Cardiac muscle cell (in vitro differentiated cells and primary cell): ENCODE data around the gene GOLT1B. TPM values are rescaled to one million over a fixed set of nuclear protein-coding genes. Genes with fewer than 3 reads are reported as not detected.

Experiments used
- DNase-seq, 2 donors: peaks; one replicate each; pipeline versions ENCODE4 v3.0.0 to v3.0.0-alpha.2; 2010 to 2017; ENCODE audit warnings: low read depth in 1 of 2, low spot score in 1 of 2
- H3K27ac ChIP-seq: fragments of 200-600 bp; sonication (generic); 2 replicates; pipeline ENCODE4 v1.5.1; 2016
- H3K27me3 ChIP-seq: fragments of 200-600 bp; sonication (generic); 2 replicates; pipeline ENCODE4 v1.6.0; 2016; ENCODE audit warnings: control low read depth
- H3K36me3 ChIP-seq: fragments of 200-600 bp; sonication (generic); 2 replicates; pipeline ENCODE4 v1.5.1; 2016; ENCODE audit warnings: control low read depth
- H3K4me1 ChIP-seq: fragments of 200-600 bp; sonication (generic); 2 replicates; pipeline ENCODE4 v1.8.1; 2017; ENCODE audit warnings: low read depth, mild to moderate bottlenecking, mixed run types
- H3K4me3 ChIP-seq: fragments of 200-600 bp; sonication (generic); 2 replicates; pipeline ENCODE4 v1.5.1; 2016; ENCODE audit warnings: mild to moderate bottlenecking
- H3K9me3 ChIP-seq: fragments of 200-600 bp; sonication (generic); 2 replicates; pipeline ENCODE4 v1.5.1; 2017; ENCODE audit warnings: low read depth, mild to moderate bottlenecking, control low read depth
- CTCF ChIP-seq: IDR thresholded peaks from 2 replicates; pipeline ENCODE4 v1.5.1; 2012; ENCODE audit warnings: low read depth, mild to moderate bottlenecking, low read length
- polyA plus RNA-seq: library from polyadenylated mRNA; unstranded; fragments of >200 nt; fragmentation: Nextera tagmentation; extraction: Ambion mirVana; gene quantifications from 2 replicates; pipeline ENCODE4 v1.2.1, GENCODE V29; 2016
- total RNA-seq: library from RNA; depleted of rRNA; stranded (reverse); fragments of >200 nt; gene quantifications from 2 replicates; pipeline ENCODE4 v1.2.3, GENCODE V29; 2016

Gene GOLT1B
- total and polyA plus RNA-seq, 2 experiments from 2014 or later: 7.9 to 18.9 TPM

GRCh38 chr12:21507849-21508248, 6.3 kb downstream of the GOLT1B start:
- Histone ChIP-seq H3K36me3 (peaks cover 3% of the 10 kb centered on the region), H3K9me3 (no peaks in the 10 kb centered on the region), H3K4me3 (no peak overlapping the region), H3K27ac (no peak overlapping the region), H3K27me3 (no peaks in the 10 kb centered on the region), H3K4me1 (no peaks in the 10 kb centered on the region)
- no peak for TF ChIP-seq CTCF
- no peak for DNase-seq

- H3K36me3 ChIP-seq: peaks cover 3% of the 10 kb centered on the region
- no peak for TF ChIP-seq CTCF
- H3K27me3 ChIP-seq: no peaks in the 10 kb centered on the region
- no peak overlapping the region for H3K27ac ChIP-seq
- no peaks in the 10 kb centered on the region for H3K4me1 ChIP-seq
- no peaks in the 10 kb centered on the region for H3K9me3 ChIP-seq
- DNase-seq: no peak
- no peak overlapping the region for H3K4me3 ChIP-seq
These were observed 8.2 kb downstream of the GOLT1B start for GRCh38 chr12:21509768-21510167.

- H3K4me3 ChIP-seq: no peak overlapping the region
- TF ChIP-seq CTCF: no peak
- no peaks in the 10 kb centered on the region for H3K4me1 ChIP-seq
- H3K36me3 ChIP-seq: peaks cover 24% of the 10 kb centered on the region
- DNase-seq: no peak
- H3K9me3 ChIP-seq: no peaks in the 10 kb centered on the region
- no peak overlapping the region for H3K27ac ChIP-seq
- H3K27me3 ChIP-seq: no peaks in the 10 kb centered on the region
These were observed 14.7 kb downstream of the GOLT1B start for GRCh38 chr12:21516281-21516680.

- DNase-seq: no peak
- H3K27me3 ChIP-seq: no peaks in the 10 kb centered on the region
- no peak overlapping the region for H3K27ac ChIP-seq
- H3K36me3 ChIP-seq: peaks cover 21% of the 10 kb centered on the region
- no peak overlapping the region for H3K4me3 ChIP-seq
- TF ChIP-seq CTCF: no peak
- H3K9me3 ChIP-seq: no peaks in the 10 kb centered on the region
- H3K4me1 ChIP-seq: no peaks in the 10 kb centered on the region
These were observed 16.9 kb downstream of the GOLT1B start for GRCh38 chr12:21518451-21518850.

- TF ChIP-seq CTCF: no peak
These were observed 20.0 kb downstream of the GOLT1B start for GRCh38 chr12:21521541-21521940.

DNA sequence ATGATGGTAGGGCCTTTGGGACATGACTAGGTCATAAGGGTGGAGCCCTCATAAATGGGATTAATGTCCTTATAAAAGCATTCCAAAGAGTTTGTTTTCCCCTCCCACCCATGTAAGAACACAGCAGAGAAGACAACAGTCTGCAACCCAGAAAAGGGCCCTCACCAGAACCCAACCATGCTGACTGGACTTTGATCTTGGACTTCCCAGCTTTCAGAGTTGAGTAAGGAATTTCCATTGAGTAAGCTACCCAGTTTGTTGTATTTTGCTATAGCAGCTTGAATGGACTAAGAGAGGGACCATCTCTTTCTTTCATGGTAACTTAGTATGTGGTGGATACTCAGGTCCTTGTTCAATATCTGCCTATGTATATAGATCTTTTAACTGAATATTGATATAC, 21.6 kb downstream of the GOLT1B start:
- H3K36me3 ChIP-seq: no peaks in the 10 kb centered on the region
- H3K4me1 ChIP-seq: peaks cover 5% of the 10 kb centered on the region
- H3K4me3 ChIP-seq: no peak overlapping the region
- no peak overlapping the region for H3K27ac ChIP-seq
- no peaks in the 10 kb centered on the region for H3K9me3 ChIP-seq
- DNase-seq: no peak
- no peak for TF ChIP-seq CTCF
- H3K27me3 ChIP-seq: peaks cover 20% of the 10 kb centered on the region

More at GRCh38 chr12:21521541-21521940, 20.0 kb downstream of the GOLT1B start:
- peaks cover 13% of the 10 kb centered on the region for H3K27me3 ChIP-seq
- no peaks in the 10 kb centered on the region for H3K9me3 ChIP-seq
- no peaks in the 10 kb centered on the region for H3K4me1 ChIP-seq
- DNase-seq: no peak
- no peak overlapping the region for H3K27ac ChIP-seq
- peaks cover 9% of the 10 kb centered on the region for H3K36me3 ChIP-seq
- H3K4me3 ChIP-seq: no peak overlapping the region
